NOMO-1 treated with DMSO at 0.1 percent for 48 hours (cell line): Measurements from ENCODE around the gene AEBP1.
"Not testable (repeated sequence)": the region's sequence is repeated elsewhere in the genome, so short reads cannot be mapped to it uniquely, and the experiment has no call there.

ENCODE experiments used
- DNase-seq: peaks from one replicate; lab custom pipeline; 2025; ENCODE audit not compliant: unreplicated experiment; lab: John Stamatoyannopoulos, UW

Gene AEBP1

DNA sequence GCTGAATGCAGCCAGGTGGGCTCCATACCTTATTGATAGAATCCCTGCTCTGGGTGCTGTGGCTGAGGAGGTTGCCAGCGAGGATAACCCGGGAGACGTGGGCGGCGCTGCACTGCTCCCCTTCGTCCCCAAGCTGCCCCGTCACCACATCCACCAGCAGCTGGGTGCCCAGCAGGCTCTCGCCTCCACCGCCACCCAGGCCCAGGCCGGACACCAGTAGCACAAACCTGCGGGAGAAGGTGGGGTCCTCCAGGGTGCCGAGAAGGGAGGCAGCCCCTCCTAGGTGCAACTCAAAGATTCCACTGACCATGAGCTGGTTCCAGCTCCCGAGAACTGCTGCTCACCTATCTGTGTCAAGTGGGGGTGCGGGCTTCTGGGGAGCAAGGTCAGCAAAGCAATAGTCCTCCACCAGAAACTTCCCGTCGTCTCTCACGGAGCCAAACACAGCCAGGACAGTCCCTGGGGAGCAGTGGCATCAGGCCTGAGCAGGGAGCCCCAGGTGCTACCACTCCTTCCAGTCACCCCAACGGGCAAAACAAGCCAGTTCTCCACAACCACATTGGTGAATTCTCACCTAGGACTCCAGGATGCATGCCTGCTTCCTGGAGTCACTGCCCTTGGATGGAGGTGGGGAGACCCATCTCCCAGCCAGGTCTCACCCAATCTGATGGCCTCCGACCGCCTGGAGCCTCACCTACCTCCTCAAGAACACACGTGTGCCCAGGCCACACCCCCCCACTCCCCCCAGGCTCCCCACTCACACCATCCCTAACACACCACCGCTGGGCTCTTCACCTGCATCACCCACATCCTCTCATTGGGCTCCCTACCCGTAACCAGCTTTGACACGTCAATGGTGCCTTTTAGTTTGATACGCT lies 12.9 kb downstream of the AEBP1 start:
- DNase-seq = no peak

DNA sequence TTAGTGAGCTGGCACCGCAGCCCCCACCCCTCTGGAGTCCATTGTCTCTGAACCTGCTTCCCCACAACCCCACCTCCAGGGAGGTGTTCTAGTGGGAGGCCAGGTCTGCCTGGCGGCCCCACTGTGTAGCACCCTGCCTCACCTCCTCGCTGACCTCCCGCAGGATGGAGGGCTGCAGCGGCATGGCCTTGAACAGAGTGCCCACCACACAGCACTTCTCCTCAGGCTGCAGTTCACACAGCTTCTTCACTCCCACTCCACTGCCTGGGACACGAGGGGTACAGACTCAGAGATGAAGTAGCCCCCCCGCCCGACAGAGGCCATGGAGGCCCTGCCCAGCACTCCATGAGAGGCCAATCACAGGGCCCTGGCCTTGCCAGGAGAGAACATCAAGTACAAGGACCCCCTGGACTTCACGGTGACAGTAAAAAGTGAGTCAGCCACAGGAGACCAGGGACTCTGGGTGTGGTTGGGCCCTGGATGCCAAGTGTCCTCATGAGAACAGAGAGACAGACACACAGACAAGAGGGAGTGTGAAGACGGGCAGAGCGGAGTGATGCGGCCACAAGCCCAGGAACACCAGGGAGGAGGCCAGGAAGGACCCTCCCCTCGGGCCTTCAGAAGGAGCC lies 13.8 kb downstream of the AEBP1 start:
- no peak for DNase-seq

DNA sequence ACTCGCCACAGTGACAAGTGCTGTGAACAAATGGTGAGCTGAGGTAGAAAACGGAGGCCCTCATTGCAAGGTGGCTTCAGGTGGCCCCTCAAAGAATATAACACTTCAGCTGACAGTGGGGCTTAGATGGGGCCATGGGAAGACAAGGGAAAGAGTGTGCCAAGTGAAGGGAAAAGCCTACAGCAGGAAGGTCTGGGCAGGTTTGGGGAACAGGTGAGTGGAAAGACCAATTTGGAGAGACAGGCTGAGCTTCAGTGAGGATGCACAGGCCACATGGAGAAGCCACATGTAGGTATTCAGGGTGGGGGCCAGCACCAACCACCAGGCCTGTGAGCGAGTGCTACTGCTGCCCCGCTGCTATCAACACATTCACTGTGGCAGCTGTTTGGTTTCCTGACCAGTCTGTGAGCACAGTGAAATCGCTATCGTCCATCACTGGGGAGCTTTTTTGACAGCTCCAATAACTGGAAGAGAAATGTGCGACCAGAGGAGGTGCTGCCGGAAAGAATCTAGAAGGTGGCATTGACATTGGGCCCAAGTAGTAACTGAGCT lies 15.8 kb downstream of the AEBP1 start:
- DNase-seq = no peak

DNA sequence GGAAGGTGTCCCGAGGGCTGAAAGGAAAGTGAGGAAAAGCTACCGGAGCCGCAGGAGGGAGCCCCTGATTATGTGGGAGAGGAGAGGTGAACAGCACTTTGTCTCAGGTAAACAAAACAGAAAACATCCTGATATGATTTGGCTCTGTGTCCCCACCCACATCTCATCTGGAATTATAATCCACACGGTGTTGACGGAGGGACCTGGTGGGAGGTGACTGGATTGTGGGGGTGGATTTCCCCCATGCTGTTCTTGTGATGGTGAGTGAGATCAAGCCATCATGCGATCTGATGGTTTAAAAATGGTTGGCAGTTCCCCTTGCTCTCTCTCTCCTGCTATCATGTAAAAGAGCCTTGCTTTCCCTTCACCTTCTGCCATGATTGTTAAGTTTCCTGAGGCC lies 16.2 kb downstream of the AEBP1 start:
- DNase-seq = no peak

DNA sequence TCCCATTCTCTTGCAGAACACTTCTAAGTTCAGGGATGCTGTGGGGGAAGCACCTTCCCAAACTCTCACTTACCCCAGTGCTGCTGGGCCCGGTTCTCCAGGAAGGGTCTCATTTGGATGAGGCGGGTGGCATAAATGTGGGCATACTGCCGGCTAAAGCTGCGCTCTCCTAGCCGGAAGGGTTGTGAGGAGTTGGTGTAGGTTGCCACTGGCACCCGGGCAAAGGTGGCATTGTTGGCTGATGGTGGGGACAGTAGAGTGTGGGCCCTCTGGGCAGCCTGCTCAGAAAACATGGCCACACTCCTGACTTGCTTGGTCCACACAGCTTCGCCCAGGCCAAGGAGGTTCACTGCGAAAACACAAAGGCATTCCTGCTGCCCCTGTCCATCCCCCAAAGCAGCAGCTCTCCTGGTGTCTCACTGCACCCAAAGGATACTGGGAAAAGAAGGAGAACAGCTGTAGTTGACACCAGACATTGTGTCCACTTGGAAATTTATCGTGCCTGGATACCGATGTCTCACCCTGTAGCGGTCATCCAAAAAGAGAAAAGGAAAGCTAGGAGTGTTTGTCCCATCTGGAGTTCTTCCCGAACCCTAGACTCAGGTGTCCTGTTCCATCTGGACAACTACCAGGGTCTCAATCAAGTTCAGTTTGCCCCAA lies 17.7 kb downstream of the AEBP1 start:
- DNase-seq = no peak

DNA sequence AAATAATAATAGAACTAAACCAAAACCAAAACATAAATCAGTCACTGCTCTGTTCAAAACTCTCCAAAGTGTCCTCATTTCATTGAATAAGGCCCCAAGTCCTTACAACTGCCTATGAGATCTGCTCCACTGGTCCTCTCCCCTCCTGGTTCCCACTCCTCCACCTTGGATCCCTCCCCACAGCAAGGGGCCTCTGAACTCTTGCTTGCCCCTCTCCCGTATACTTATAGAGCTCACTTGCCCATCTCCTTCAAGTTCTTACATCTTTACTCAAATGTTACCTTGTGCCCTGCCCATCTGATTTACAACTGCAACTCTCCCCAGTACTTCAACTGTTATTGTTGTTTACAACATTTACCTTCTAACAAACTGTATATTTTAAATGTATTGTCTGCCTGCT lies 18.4 kb downstream of the AEBP1 start:
- DNase-seq = no peak

DNA sequence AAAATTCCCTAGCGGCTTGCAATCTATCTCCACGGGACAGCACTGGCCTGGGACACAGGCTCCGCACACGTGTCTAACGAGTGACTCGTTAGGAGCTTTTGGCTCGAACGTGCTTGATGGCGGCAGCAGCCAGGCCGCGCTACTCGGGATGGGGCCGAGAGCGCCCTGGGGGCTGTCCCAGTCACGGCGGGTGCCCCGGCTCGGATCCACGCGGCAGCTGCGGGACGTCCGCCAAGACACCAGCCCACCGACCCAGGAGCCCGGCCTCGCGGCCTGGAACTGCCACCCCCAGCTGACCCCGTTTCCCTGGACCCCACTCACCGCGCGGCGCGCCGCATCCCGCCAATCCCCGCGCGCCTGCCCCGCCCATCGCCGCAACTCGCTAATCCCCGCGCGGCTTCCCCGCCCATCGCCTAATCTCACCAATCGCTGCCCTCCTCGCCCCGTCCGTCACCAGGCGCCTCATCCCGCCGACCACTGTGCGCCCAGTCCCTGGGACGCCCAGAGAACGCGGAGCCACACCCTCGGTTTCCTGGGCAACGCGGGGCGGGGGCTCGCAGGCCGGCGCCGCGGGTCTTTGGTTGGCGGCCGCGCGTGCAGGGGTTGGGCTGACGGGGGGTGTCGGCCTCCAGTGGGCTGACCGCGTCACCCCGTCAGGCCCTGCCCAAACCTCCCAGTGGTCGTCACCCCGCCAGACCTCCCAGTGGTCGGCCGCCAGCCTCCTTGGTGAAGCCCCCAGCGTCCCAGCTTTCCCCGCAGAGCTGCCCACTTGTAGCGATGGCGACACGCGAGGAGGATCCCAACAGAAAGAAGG lies 19.3 kb downstream of the AEBP1 start, which contains the start of gene POLD2:
POLD2 (minus strand) TSS at position 359 of the 814 bp plus-strand sequence. CDS start 1,495 bp downstream, outside the sequence.
- DNase-seq = peak; percentile 97

DNA sequence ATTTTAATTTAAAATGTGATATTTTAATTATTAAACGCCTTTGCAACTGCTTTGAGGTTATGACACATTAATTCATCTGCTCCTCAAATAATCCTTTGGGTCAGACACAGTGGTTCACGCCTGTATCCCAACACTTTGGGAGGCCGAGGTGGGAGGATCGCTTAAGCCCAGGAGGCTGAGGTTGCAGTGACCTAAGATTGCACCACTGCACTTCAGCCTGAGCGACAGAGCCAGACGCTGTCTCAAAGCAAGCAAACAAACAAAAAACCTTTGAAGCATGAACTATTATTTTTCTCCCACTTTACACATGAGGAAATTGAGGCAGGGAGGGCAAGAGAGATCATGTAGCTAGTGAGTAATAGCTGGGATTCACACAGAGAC lies 20.7 kb downstream of the AEBP1 start:
- no peak for DNase-seq

DNA sequence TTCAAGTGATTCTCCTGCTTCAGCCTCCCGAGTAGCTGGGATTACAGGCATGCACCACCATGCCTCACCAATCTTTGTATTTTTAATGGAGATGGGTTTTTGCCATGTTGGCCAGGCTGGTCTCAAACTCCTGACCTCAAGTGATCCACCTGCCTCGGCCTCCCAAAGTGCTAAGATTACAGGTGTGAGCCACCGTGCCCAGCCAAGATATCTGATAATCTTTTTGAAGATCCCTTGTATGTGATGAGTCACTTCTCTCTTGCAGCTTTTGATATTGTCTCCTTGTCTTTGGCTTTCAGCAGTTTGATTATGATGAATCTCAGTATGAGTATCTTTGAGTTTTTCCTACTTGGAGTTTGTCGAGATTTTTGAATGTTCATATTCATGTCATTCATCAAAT lies 22.4 kb downstream of the AEBP1 start:
- DNase-seq = not testable (repeated sequence)

DNA sequence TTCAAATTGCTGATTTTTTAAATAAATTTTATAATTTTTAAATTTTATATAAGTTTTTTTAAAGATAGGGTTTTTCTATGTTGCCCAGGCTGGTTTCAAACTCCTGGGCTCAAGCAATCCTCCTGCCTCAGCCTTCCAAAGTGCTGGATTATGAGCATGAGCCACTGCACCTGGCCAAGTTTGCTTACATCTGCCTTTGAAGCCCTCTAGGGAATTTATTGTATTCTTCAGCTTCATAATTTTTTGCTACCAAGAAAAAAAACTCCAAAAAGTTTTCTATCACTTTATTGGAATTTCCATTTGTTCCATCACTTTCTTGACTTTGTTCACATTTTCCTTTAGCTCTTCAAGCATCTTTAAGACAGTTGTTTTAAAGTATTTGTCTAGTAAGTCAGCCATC lies 23.0 kb downstream of the AEBP1 start:
- DNase-seq = no peak

DNA sequence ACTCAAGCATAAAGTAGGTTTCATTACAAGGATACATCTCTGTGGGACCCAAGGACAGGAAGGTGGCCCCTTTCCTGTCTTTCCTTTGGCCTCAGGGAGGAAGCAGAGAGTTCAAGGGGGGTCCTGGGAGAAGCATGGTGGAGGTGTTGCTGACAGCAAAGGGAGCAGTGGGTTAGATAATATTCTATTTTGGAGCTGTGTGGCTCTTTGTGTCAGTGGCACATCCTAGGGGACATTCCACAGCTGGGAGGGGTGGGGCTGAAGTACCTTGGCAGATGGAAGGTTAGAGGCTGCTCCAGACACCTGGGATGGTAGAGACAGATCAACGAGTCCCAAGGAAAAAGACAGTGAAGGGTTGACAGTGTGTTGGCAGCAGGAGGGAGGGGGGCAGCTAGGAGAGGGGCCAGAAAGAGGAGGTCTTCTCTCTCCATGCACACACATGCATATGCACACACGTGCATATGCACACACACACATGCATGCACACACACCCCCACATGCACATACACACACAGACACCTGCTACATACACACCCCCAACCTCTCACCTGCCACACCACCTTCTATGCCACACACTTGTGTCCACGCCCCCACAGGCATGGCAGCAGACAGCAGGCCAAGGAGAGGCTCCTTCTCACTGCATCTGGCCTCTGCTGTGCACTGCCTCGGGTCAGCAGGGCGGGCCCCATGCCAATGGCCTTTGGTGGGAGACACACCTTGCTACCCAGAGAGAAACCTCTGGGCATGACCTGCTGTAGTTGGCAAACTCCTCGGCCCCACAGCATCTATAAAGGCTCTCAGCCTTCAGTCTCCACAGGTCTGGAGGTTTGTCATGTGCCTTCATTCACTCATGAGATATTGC lies 24.8 kb downstream of the AEBP1 start:
- DNase-seq = no peak

DNA sequence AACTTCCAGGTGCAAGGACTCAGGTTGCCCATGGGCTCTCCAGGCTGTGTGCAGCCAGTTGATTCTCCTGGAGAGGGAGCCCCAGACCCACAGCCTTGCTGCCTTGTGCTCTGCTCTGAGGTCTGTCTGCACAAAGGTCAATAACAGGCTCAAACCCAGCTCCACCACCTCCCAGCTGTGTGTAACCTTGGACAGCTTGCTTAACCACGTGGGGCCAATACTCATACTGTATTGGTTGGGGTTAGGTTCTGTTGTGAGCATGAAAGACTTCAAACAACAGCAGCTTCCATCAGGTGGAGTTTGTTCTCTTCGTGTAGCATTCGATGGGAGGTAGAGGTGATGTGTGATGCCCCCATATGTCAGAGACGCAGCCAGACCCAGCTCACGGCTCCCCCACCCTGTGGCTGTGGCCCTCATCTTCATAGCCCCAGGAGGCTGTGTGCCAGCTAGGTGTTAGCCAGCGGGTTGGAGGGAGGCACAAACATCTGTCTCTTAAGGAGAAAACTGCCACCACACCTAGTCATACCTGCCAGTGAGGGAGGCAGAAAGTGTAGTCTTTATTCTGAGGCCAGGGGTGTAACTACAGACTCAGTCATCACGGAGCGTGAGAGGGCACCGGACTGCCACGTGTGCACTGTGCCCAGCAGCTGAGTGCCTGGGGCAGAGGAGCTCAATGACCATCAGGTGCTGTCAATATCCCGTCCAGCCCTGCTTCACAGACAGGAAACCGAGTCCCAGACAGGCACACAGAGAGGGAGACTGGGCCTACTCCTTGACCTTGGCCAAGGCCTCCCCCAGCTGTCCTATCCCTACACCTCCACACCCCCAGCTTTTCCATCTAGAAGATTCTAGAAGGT lies 27.3 kb downstream of the AEBP1 start:
- no peak for DNase-seq

DNA sequence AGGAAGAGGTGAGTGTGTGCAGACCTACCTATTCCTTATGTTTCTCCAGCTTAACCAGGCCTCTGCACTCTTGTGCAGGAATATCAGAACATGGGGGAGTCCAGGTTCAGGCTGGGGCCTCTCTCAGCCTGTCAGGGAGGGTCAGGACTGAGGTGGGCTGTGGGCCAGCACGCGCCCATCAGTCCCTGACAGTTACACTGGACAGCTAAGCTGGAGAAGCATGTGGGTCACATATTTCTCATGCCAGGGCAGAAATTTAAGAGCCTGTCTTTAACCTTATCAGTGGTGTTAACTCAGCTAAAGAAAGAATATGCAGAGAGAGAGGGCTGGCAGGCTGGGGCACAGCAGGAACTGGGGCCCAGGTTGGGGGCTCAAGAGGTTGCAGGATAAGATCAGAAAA lies 27.9 kb downstream of the AEBP1 start:
- no peak for DNase-seq

DNA sequence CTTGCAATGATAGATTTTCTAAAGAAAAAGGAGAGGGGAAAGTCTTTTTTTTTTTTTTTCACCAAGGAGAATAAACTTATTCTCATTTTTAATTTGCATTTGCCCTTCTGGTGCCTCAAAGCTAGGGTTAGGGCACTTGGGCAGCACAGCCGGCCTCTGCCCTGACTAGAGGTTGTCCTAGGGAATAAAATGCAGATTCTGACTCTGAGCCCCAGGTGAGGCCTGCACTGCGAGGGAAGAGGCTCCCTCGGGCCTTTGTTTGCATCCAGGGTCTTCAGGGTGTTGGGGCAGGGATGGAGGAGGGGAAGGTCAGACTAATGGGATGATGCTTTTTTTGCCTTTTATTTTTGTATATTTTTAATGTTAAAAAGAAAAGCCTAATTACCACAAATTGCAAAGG lies 29.1 kb downstream of the AEBP1 start:
- DNase-seq = no peak

DNA sequence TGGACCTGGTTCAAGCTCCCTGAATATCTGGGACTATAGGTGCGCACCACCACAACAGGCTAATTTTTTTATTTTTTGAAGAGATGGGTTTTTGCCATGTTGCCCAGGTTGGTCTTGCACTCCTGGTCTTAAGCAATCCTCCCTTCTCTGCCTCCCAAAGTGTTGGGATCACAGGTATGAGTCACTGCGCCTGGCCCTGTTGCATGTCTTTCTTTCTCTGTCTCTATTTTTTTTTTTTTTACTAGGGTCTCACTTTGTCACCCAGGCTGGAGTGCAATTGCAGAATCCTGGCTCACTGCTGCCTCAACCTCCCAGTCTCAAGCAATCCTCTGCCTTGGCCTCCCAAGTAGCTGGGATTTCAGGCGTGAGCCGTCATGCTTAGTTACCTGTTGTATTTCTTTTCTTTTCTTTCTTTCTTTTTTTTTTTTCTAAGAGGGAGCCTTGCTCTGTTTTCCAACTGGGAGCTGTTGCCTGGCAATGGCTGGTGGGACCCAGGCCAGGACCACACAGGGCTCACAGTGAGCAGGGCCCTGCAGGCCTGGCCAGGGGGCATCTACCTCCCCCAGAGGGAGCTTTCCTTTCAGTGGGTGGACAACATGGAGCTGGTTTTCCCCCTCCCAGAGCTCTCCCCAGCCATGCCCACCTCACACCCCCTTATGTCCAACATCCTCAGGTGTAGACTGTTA lies 30.9 kb downstream of the AEBP1 start:
- no peak for DNase-seq

DNA sequence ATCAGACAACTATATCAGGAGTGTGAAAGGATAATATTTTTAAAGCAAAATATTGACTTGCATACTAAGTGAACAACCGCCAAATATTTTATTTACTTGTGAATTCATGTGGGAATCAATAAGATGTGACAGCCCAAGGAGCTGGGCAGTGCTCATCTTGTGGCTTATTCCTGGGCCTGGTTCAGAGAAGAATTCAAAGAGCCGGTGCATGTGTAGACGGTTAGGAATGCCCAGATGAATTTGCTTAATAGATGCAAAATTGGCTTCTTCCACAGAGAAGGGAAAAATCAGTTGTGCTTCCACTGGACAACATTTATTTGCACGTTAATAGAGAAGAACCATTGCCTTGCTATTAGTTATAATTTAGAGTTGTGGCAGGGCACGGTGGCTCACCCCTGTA lies 32.6 kb downstream of the AEBP1 start:
- DNase-seq = no peak

DNA sequence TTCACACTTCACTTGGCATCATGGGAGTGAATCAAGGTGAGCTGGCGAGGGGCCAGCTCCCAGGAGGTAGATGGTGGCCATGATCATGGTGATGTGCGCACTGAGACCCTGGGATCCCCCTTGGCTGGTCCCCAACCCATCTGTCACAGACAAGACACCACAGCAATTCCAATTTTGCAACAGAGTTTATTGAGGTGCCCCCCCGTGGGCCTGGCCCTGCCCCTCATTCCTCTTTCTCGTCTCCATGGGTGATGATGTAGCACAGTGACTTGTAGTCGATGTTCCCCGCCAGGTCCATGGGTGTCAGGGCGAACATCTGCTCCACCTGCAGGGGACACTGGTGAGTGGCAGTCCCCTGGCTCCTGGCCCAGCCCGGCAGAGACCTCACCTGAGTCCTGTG lies 34.6 kb downstream of the AEBP1 start:
- DNase-seq = no peak

DNA sequence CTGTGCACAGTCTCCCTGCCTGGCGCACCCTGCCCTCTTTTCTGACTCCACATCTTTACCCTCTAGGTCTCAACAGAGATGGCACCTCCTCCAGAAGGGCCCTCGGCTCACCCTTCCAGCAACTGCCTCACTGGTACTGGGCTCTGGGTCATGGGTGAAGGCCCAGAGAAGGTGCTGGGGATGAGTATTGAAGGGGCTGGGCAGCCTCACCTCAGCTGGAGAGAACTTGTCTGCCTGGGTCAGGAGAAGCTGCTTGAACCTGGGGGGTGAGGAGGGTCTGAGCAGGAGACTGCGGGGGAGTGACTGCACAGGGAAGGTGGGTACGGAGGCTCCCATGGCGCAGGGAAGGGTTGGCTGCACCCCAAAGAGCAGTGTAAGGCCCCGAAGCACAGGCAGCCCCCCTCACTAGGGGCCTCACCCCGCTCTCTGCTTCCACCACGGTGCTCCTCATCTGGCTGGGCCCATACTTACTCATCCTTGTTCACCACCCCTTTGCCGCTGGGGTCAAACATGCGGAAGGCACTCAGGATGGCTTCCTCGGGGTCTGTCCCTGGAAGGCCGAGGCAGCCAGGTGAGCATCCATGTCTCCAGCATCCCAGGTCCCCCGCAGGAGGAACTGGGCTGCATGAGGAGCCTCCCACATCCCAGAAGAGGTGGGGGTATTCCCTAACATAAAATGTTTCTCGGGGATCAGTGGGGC lies 35.3 kb downstream of the AEBP1 start:
- DNase-seq = no peak
